GM23338 (cell line): Measurements from ENCODE around the gene UCHL1.

Source experiments
- CREB1 ChIP-seq: fragments of 250-450 bp; sonication (Bioruptor Pico); IDR thresholded peaks from 2 replicates; pipeline ENCODE4 v1.5.0; 2020; ENCODE audit warnings: low read depth, mild to moderate bottlenecking, moderate library complexity
- CTCF ChIP-seq, 2 experiments: fragments of 200-600 bp in 1 of 2; sonication (generic) in 1 of 2; conservative IDR thresholded peaks; 2 replicates each; pipeline versions ENCODE4 v1.5.1 to v1.6.1; 2016 to 2017; ENCODE audit warnings: antibody characterized with exemption in 2 of 2, low read depth in 2 of 2, mild to moderate bottlenecking in 2 of 2, moderate library complexity in 1 of 2
- ETS1 ChIP-seq: IDR thresholded peaks from 2 replicates; pipeline ENCODE4 v1.6.1; 2016; ENCODE audit warnings: antibody characterized with exemption
- EZH2 ChIP-seq: fragments of 200-600 bp; sonication (generic); IDR thresholded peaks from one replicate; pipeline ENCODE4 v1.8.0; 2017; ENCODE audit warnings: antibody characterized with exemption, mild to moderate bottlenecking, low read depth; ENCODE audit not compliant: unreplicated experiment
- EZH2phosphoT487 ChIP-seq: fragments of 200-600 bp; sonication (generic); IDR thresholded peaks from one replicate; pipeline ENCODE4 v1.8.1; 2018; ENCODE audit warnings: antibody characterized with exemption; ENCODE audit not compliant: unreplicated experiment
- NANOG ChIP-seq: IDR thresholded peaks from 2 replicates; pipeline ENCODE4 v1.6.1; 2016; ENCODE audit warnings: antibody characterized with exemption, borderline replicate concordance
- POLR2AphosphoS5 ChIP-seq: IDR thresholded peaks from 2 replicates; pipeline ENCODE4 v1.6.1; 2016; ENCODE audit warnings: antibody characterized with exemption, low read depth
- REST ChIP-seq: IDR thresholded peaks from one replicate; pipeline ENCODE4 v1.6.1; 2018; ENCODE audit warnings: antibody characterized with exemption; ENCODE audit not compliant: unreplicated experiment
- ZNF114 ChIP-seq: fragments of 250-450 bp; sonication (Bioruptor Pico); IDR thresholded peaks from 2 replicates; pipeline ENCODE4 v1.5.0; 2020; ENCODE audit warnings: mild to moderate bottlenecking, moderate library complexity
- ZNF462 ChIP-seq: fragments of 250-450 bp; sonication (Bioruptor Pico); IDR thresholded peaks from 2 replicates; pipeline ENCODE4 v1.5.0; 2020; ENCODE audit warnings: mild to moderate bottlenecking, moderate library complexity

GRCh38 chr4:41262198-41262597, 5.5 kb downstream of the UCHL1 start:
- TF ChIP-seq CREB1 (no peak), POLR2AphosphoS5 (no peak), EZH2 (no peak), CTCF (conservative IDR thresholded peaks at IDR 0.05; ENCODE audit: low read depth in 2 of 2) (no peak), ETS1 (no peak), ZNF462 (CRISPR knock-in tag) (no peak), NANOG (no peak), EZH2phosphoT487 (no peak), REST (no peak), ZNF114 (CRISPR knock-in tag) (no peak)
